ENCODE results near the gene TRIP6.

- no peak for TF ChIP-seq CTCF (IDR thresholded peaks at IDR 0.05)
- no peak for TF ChIP-seq POLR2AphosphoS5 (IDR thresholded peaks at IDR 0.05; ENCODE audit: insufficient read depth in 1 of 2, low read depth in 1 of 2)
- TF ChIP-seq POLR2A (IDR thresholded peaks at IDR 0.05), result no peak
These were observed 15.8 kb downstream of the TRIP6 start for GRCh38 chr7:100882785-100883526.

Measured in vagina (tissue), 2 donors.